NOMO-1 treated with dmso at 0.1 percent for 144 hours (cell line): Measurements from ENCODE around the gene MAP3K12.
"Not testable (repeated sequence)": the region's sequence is repeated elsewhere in the genome, so short reads cannot be mapped to it uniquely, and the experiment has no call there.

Experiments used
- DNase-seq: peaks from one replicate; lab custom pipeline; 2025; ENCODE audit not compliant: unreplicated experiment; lab: John Stamatoyannopoulos, UW

MAP3K12 gene, protein sequence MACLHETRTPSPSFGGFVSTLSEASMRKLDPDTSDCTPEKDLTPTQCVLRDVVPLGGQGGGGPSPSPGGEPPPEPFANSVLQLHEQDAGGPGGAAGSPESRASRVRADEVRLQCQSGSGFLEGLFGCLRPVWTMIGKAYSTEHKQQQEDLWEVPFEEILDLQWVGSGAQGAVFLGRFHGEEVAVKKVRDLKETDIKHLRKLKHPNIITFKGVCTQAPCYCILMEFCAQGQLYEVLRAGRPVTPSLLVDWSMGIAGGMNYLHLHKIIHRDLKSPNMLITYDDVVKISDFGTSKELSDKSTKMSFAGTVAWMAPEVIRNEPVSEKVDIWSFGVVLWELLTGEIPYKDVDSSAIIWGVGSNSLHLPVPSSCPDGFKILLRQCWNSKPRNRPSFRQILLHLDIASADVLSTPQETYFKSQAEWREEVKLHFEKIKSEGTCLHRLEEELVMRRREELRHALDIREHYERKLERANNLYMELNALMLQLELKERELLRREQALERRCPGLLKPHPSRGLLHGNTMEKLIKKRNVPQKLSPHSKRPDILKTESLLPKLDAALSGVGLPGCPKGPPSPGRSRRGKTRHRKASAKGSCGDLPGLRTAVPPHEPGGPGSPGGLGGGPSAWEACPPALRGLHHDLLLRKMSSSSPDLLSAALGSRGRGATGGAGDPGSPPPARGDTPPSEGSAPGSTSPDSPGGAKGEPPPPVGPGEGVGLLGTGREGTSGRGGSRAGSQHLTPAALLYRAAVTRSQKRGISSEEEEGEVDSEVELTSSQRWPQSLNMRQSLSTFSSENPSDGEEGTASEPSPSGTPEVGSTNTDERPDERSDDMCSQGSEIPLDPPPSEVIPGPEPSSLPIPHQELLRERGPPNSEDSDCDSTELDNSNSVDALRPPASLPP

DNA sequence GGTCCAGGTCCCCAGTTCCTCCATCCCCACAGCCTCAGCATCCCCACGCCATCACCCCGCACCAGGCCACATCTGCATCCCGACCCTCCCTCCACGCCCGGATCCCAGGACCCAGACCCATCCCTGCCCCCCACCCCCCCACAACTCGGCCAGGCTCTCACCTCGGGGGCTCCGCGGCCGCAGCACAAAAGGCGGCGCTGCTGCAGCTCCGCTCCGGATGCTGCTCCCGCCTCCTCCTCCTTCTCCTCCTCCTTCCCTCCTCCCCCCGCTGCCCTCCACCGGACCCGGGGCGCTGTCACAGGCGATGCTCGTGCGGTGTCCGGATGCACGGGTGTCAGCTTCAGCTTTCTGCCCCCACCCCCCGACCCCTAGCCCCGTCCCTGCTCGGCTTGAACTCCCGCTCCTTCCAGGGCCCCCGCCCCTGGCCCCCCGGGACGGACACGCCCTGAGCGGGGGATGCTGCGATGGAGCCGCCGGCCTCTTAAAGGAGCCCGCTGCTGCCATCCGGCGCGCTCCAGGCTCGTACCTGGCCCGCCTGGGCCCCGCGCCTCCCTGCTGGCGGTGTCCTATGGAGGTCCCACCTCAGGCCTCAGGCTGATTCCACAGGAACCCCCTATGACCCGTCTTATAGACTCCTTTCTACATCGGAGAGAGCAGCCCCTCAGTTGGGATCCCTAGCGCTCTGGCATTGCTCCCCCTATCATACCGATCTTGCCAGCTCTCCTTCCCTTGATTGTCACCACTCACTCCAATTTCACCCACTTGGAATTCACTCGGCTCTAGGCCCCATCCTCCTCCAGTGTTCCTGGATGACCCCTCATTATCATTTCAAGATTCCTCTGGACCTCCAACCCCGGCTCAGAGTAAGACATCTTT, at the start of gene MAP3K12:
MAP3K12 (minus strand) TSS at position 193 of the 876 bp plus-strand sequence. CDS start 12,067 bp downstream, outside the sequence.
- no peak for DNase-seq

DNA sequence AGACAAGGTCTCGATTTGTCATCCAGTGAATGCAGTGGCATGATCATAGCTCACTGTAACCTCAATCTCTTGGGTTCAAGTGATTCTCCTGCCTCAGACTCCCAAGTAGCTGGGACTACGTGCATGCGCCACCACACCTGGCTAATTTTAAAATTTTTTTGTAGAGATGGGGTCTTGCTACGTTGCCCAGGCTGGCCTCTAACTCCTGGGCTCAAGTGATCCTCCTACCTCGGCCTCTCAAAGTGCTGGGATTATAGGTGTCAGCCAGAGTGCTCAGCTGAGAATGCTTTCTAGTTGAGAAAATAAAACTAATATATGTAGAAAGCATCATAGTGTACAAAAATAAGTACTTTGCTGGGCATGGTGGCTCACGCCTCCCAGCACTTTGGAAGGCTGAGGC, 49.1 kb upstream of the MAP3K12 start:
- DNase-seq = not testable (repeated sequence)

DNA sequence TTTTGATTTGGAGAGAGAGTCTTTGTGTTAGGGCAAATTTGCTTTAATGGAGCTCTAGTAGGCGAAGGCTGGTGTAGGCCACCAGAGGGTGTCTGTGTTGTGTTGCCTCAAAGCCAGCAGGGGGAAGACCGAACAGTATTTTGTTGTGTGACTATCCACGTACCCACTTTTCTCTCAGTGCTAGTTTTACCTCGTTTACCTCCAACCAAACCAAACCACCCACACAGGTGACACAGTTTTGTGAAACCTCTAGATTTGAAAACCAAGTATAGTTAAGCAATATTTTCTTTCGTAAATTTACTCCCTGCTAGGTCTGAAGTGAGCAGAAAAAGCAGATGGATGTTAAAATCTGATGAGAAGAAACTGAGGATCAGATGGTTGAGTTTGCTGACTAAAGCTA, 44.3 kb upstream of the MAP3K12 start:
- peak; percentile 28 for DNase-seq

DNA sequence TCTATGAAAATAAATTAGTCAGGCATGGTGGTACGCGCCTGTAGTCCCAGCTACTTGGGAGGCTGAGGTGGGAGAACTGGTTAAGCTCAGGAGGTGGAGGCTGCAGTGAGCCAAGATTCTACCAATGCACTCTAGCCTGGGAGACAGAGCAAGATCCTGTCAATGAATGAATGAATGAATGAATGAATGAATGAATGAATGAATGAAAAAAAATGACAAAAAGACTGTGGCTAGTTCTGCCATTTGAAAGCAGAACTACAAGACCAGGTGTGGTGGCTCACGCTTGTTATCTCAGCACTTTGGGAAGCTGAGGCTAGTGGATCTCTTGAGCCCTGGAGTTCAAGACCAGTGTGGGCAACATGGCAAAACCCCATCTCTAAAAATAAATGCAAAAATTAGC, 40.3 kb upstream of the MAP3K12 start:
- no peak for DNase-seq

DNA sequence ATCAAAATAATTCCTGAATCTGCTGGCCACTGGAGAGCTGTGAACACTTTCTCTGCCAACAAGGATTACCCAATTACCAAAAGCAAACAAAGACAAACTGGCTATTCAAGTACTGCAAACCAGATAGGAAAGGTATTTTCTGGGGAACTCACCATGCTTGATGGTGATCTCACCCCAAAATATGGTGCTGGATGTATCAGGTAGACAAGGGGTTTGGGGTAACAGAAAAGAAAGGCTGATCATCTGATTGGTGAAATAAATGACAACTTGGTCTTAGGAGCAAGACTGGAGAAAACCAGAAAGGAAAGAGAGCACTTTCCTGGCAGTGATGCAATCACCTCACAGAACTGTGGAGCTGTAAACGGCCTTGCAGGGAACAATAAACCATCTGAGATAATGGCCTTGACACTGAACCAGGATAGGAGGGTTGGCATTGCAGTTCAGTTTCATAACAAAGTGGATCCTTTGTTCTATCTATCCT, 39.0 kb upstream of the MAP3K12 start:
- no peak for DNase-seq

DNA sequence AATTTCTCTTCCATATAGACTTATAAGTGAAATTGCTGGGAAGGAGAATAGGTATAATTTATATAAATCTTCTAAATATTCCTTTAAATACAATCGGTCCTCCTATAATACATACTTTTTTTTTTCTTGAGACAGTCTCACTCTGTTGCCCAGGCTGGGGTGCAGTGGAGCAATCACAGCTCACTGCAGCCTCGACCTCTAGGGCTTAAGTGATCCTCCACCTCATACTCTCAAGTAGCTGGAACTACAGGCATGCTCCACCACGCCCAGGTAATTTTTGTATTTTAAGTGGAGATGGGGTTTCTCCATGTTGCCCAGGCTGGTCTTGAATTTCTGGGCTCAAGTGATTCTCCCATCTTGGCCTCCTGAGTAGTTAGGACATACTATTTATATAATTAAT, 37.7 kb upstream of the MAP3K12 start:
- no peak for DNase-seq

DNA sequence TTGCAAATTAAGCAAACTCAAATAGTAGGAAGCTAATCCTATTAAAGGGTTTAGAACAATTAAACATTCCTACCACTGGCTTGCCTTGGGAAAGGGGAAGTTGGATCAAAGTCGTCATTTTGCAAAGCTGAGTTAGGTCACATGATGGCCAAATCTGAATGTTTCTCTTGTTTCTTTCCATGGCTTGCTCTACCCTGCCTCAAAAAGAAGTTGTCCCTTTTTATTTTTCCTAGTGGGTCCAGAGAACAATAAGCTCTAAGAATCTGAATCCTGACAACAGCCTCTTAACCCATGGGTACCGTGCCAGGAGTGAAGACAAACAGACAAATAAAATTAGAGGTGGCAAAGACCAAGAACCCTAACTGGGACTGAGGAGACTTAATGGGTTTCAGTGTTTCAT, 34.2 kb upstream of the MAP3K12 start:
- DNase-seq = no peak

DNA sequence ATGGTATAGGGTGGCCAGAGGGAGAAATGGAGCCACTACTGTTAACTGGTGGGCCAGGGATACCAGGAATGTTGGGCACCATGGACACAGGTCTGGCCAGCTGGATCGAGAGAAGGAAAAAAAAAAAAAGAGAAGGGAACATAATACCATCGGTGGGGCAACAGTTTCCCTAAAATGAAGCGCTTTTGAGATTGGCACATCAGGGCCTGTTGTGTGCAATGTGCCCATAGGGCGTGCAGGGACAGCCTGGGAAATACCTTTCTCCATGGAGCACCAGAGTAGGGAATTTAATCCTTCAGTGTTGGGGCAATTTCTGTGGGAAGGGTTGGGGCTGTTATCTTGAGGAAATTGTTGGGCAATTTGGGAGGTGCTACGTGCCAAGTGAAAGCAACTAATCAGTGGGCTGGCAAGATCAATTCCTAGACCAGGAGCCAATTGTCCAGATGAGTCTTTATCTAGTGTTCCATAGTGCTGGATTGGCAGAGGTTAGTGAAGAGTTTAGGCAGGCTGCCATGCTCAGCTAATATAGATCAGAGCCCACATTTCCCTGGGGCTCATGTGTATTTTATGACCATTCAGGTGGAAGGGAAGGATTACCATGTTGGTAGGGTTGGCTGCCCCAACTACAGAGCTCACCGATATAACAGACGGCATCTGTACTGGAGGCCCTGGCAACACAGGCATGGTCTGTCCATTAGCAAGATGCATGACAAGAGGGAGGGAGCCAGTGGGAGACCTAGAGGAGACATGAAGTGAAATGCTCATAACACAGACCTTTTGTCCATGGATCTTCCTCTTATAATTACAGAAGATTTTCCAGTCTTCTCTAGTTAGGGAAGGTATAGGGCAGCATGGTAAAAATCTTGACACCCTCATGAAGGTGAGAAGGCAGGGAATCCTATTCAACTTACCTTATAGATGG, 33.5 kb upstream of the MAP3K12 start:
- no peak for DNase-seq

DNA sequence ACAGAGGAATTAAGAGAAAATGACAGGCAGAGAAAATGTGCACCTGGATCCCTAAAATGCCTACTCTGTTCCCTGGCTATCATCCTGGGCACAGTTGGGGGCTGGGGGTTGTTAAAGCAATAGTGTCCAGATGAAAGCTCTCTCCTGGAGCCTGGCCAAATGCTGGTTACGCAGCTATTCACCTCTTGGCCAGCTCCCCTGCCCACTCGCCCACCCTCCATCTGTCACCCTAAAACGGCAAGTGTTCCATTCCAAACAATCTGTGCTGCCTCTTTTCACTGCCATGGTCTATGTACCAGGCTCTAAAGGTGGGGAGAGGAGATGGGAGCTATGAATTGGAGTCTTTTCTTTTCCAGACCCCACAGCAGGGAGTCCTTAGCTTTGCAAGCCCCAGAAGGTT, 32.8 kb upstream of the MAP3K12 start:
- no peak for DNase-seq

DNA sequence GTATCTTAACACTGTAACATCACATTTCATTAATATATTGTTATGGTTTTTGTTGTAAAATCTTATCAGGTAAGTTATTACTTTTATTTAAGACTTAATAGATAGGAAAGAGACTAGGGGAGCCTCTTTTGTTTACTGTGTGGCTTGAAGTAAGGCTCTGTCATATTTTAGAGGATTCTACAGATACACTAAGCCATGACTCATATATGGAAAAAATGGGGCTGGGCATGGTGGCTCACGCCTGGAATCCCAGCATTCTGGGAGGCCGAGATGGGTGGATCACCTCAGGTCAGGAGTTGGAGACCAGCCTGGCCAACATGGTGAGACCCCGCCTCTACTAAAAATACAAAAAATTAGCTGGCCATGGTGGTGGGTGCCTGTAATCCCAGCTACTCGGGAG, 31.7 kb upstream of the MAP3K12 start:
- DNase-seq = no peak

DNA sequence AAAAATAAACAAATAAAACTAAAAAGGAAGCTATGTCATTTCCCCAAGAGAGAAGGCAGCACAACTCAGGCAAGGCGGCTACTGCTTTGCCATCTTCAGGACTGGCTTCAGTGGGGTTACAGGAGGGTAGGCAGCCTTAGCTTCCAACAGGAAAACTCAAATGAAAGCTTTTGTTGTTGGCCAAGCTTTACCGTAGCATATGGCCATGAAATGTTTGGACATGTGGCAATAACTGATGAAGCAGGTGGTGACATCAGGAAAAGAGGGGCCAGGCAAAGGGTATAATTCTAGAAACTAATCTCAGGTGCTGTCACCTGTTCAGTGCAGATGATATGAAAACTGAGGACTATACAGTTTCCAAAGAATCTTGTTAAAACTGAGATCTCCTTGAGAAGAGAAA, 30.8 kb upstream of the MAP3K12 start:
- no peak for DNase-seq

DNA sequence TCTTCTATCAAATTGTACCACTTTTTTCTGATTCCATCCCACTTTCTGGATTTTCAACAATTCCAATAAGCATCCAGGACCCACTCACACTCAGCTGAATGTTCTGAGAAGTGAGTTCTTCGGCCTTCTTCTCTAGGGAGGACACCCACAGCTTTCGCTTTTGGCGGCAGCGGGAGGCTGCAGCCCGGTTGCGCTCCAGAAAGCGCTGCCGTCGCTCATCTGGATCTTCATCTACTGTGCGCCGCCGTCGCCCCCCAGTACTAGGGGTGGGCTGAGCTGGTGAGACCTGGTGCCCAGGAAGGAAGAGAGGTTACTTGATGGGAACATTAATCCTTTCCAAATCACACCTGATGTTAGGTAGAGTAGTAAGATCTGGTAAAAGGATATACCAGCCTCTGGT, 25.2 kb upstream of the MAP3K12 start:
- DNase-seq = no peak

DNA sequence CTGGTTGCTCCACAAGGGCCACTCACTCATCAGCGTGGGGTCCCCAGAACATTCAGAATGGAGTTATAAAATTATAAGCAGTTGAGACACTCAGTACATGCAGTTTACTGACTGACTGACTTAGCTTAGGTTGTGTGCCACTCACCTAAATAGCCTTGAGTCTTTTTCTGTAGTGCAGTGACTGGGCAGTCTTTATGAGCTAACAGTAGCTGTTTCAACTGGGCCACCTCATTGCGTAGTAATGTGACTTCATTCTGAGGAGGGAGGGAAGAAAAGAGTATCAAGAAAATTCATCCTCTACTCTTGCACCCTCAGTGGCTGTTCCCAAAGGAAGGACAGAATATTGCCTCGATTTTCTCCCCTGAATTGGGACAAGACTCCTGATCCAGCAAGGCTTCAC, 23.9 kb upstream of the MAP3K12 start:
- DNase-seq = no peak

DNA sequence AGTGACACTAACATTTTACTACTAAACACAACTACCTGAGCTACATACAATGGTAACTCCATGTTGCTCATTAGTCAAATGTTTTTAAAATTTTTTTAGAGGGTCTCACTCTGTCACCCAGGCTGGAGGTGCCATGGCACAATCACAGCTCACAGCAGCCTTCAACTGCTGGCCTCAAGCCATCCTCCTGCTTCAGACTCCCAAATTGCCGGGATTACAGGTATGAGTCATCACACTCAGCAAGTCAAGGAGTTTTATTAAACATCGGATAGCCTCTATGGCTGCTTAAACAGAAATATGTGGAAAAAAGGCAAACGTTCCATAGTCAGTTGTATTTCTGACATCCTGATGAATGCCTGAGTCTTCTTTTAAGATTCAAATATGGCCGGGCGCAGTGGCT, 19.1 kb upstream of the MAP3K12 start:
- no peak for DNase-seq

DNA sequence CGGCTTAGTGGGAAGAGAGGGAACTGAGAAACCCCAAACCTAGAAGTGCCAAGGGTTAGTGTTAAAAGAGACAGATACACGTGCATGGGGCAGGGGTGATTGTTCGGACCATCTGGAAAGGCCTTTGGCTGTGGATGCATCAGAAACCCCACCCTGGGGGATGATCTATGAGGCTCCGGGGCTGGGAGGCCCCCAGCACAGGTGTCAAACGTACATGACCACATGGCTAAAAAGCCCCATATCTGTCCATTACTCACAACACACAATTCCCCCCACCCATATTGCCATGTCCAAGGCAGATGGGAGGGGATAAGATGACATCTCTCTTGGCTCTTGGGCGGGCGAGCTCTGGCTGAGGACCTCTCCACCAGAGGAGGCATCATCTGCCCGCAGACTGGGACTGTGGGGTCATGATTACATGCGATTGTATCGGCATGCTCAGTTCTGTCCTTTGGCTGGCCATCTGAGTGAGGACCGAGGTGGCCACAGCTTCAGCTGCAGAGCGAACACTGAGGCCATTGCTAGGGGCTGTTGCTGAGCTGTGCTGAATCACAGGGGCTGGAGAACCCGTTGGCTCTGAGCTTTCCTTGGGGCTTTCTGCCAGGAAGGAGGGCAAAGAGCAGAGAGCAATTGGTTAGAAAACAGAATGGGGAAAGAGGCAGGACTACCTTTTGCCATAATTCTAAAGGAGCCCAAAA, 17.6 kb upstream of the MAP3K12 start:
- no peak for DNase-seq

DNA sequence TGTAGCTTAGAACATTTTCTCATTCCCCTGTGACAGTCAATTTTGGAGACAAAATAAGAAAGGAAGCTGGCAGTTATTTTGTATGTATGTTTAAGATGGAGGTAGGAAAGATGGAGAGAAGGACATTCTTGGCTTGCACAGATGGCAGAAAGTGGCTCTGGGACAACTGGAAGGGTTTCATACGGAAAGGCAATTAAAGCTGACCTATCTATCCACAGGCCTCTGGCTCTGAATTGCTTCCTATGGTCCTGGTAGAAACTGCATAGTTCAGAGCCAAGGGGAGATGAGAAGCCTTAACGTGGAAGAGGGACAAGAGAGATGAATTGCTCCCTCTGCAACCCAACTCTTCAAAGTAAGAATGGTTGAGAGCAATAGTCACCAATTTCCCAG, 16.0 kb upstream of the MAP3K12 start:
- DNase-seq = no peak

DNA sequence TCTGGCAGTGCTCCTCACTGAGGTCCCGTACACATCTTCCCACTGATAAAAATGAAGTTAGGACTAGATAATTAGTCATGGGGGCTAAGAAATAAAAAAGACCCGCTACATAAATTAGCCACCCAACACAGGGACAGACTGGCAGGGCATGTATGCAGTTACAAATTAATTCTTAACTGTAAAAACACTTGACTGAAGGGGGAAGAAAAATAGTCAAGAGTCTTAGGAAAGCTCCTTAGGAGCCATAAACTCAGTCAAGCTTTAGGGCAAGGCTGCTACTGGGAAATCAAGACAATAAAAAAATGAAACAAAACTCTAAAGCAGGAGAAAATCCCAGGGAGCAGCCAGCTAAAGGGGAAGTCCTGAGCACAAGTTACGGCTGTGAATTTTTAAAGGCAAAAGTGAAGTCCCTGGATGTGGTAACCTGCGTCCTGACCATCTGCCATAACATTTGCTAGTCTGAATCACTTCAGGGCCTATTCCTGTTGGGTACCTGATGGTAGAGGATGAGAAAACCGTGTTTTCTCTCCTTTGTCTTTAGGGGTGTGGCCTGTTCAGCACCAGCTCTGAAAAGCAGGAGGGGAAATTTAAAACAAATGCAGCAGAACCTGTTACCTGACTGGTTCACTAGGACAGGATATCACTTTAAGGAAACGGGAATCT, 15.5 kb upstream of the MAP3K12 start:
- DNase-seq = no peak

DNA sequence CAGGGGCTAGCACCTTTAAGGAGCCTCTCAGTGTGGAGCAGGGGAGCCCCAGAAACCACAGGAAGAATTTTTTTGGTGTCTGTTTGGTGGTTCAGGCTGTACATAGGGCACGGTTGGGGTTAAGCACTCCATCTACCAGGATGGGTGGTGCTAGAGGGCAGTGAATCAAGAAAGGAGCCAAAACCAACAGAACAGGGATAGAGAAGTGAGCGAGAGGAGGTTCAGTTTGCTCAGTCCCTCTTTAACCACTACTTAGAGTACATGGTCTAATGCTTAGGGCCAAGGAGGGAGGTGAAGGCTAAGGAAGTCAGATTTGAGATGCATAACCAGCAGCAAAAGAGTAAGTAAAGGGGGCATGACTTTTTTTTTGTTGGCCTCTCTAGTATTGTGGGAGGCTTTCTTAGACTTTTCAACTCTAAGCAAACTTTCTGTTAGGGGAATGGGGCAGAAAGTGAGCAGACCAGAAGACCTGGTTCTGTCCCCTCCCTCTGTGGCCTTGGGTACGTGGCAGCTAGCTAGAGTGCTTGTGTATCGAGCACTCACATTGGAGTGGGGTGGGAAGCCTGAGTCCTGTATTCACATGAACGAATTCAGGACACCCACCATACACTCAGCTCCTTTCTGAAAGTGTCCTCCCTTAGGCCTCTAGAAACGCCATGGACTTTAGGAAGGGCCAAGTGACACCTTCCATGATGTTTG, 14.6 kb upstream of the MAP3K12 start:
- DNase-seq = no peak
